Activated B cell treated with CpG ODN at 0.5 μM for 24 hours (primary cell): ENCODE data around the gene DIRAS3. TPM values are rescaled to one million over a fixed set of nuclear protein-coding genes. Genes with fewer than 3 reads are reported as not detected.
"Not testable (repeated sequence)": the region's sequence is repeated elsewhere in the genome, so short reads cannot be mapped to it uniquely, and the experiment has no call there.

Source experiments
- ATAC-seq: fragments of 200-7000 bp; cut with Tn5 transposase; one replicate; pipeline ENCODE4 v1.10.0; 2021; ENCODE audit warnings: low read depth, mild to moderate bottlenecking, moderate library complexity
- CTCF ChIA-PET: fragments of 350-600 bp; sonication (Branson Sonifier 250); formaldehyde crosslinking; loops from one replicate; lab custom pipeline; 2021; ENCODE audit warnings: antibody characterized with exemption; lab: Charles Lee
- POLR2A ChIA-PET: fragments of 350-600 bp; sonication (Branson Sonifier 250); formaldehyde crosslinking; loops from one replicate; lab custom pipeline; 2021; ENCODE audit warnings: antibody characterized with exemption; lab: Charles Lee
- DNase-seq: peaks from one replicate; pipeline ENCODE4 v3.0.0; 2022
- H3K27ac Mint-ChIP-seq: one replicate; pipeline ENCODE4 v1.8.0; 2020; ENCODE audit warnings: mixed read lengths
- H3K27me3 Mint-ChIP-seq: one replicate; pipeline ENCODE4 v1.8.0; 2021; ENCODE audit warnings: mixed read lengths
- H3K36me3 Mint-ChIP-seq: one replicate; pipeline ENCODE4 v1.8.0; 2021; ENCODE audit warnings: low read depth, mixed read lengths
- H3K4me1 Mint-ChIP-seq: one replicate; pipeline ENCODE4 v1.8.0; 2021; ENCODE audit warnings: mixed read lengths
- H3K4me3 Mint-ChIP-seq: one replicate; pipeline ENCODE4 v1.8.0; 2020; ENCODE audit warnings: mild to moderate bottlenecking, mixed read lengths
- H3K9me3 Mint-ChIP-seq: one replicate; pipeline ENCODE4 v1.8.0; 2020; ENCODE audit warnings: mixed read lengths
- CTCF ChIP-seq: fragments of 200-600 bp; IDR thresholded peaks from one replicate; pipeline ENCODE4 v1.8.0; 2022; ENCODE audit warnings: antibody characterized with exemption, mild to moderate bottlenecking
- intact Hi-C: fragments of 100-400 bp; cut with micrococcal nuclease; formaldehyde crosslinking; loops from one replicate; pipeline ENCODE4 v1.15.1; 2024
- total RNA-seq: library from RNA; stranded (reverse); gene quantifications from 2 replicates; pipeline ENCODE4 v1.2.3, GENCODE V29; 2022

DIRAS3 gene
- total RNA-seq, 1 donor from 2014 or later: not detected

GRCh38 chr1:68011657-68012375 is 38.6 kb downstream of the DIRAS3 start:
- no peaks in the 10 kb centered on the region for H3K9me3 Mint-ChIP-seq
- no peak for TF ChIP-seq CTCF
- ATAC-seq: no peak
- DNase-seq: no peak
- H3K27me3 Mint-ChIP-seq: no peaks in the 10 kb centered on the region
- no peak overlapping the region for H3K27ac Mint-ChIP-seq
- H3K4me3 Mint-ChIP-seq: no peak overlapping the region
- ChIA-PET POLR2A (no interaction called here), CTCF (no interaction called here)
- H3K4me1 Mint-ChIP-seq: no peaks in the 10 kb centered on the region
- H3K36me3 Mint-ChIP-seq: no peaks in the 10 kb centered on the region
- intact Hi-C loops: no loop called here

GRCh38 chr1:68010543-68010942 is 39.9 kb downstream of the DIRAS3 start:
- no peak overlapping the region for H3K27ac Mint-ChIP-seq
- H3K36me3 Mint-ChIP-seq: no peaks in the 10 kb centered on the region
- DNase-seq: no peak
- ChIA-PET POLR2A (no interaction called here), CTCF (no interaction called here)
- H3K4me1 Mint-ChIP-seq: no peaks in the 10 kb centered on the region
- no peaks in the 10 kb centered on the region for H3K27me3 Mint-ChIP-seq
- intact Hi-C loops: no loop called here
- peaks cover 3% of the 10 kb centered on the region for H3K9me3 Mint-ChIP-seq
- ATAC-seq: no peak
- H3K4me3 Mint-ChIP-seq: no peak overlapping the region
- TF ChIP-seq CTCF: no peak

GRCh38 chr1:68010090-68010489 is 40.3 kb downstream of the DIRAS3 start:
- Mint-ChIP-seq H3K27ac (no peak overlapping the region), H3K36me3 (no peaks in the 10 kb centered on the region), H3K4me3 (no peak overlapping the region), H3K9me3 (peaks cover 4% of the 10 kb centered on the region), H3K27me3 (no peaks in the 10 kb centered on the region), H3K4me1 (no peaks in the 10 kb centered on the region)
- ChIA-PET CTCF (no interaction called here), POLR2A (no interaction called here)
- intact Hi-C loops: no loop called here
- no peak for TF ChIP-seq CTCF
- DNase-seq (no peak), ATAC-seq (no peak)

GRCh38 chr1:68003626-68004025 is 46.8 kb downstream of the DIRAS3 start:
- ATAC-seq, CTCF ChIA-PET, POLR2A ChIA-PET, H3K36me3 Mint-ChIP-seq, DNase-seq, intact Hi-C loops, H3K27ac Mint-ChIP-seq, H3K27me3 Mint-ChIP-seq, H3K4me1 Mint-ChIP-seq, H3K4me3 Mint-ChIP-seq: not testable (repeated sequence)
- H3K9me3 Mint-ChIP-seq: peaks cover 13% of the 10 kb centered on the region

- no peak for DNase-seq
- Mint-ChIP-seq H3K27ac (no peak overlapping the region), H3K4me1 (no peaks in the 10 kb centered on the region), H3K4me3 (no peak overlapping the region), H3K9me3 (peaks cover 9% of the 10 kb centered on the region), H3K36me3 (no peaks in the 10 kb centered on the region), H3K27me3 (no peaks in the 10 kb centered on the region)
- intact Hi-C loops: no loop called here
- TF ChIP-seq CTCF: no peak
- ChIA-PET POLR2A (no interaction called here), CTCF (no interaction called here)
- ATAC-seq: no peak
These were observed 50.2 kb downstream of the DIRAS3 start for GRCh38 chr1:68000191-68000590.

GRCh38 chr1:67997746-67998145 is 52.7 kb downstream of the DIRAS3 start:
- no peak for TF ChIP-seq CTCF
- H3K27ac Mint-ChIP-seq: no peak overlapping the region
- ATAC-seq (no peak), DNase-seq (no peak)
- H3K9me3 Mint-ChIP-seq: peaks cover 17% of the 10 kb centered on the region
- H3K27me3 Mint-ChIP-seq: no peaks in the 10 kb centered on the region
- H3K4me1 Mint-ChIP-seq: no peaks in the 10 kb centered on the region
- no peak overlapping the region for H3K4me3 Mint-ChIP-seq
- intact Hi-C loops: no loop called here
- POLR2A ChIA-PET: no interaction called here
- CTCF ChIA-PET: no interaction called here
- no peaks in the 10 kb centered on the region for H3K36me3 Mint-ChIP-seq
